Kidney glomerular epithelial cell (primary cell): ENCODE measurements around the gene KRT79.
"Not testable (repeated sequence)": the region's sequence is repeated elsewhere in the genome, so short reads cannot be mapped to it uniquely, and the experiment has no call there.

Experiments used
- DNase-seq: peaks from one replicate; lab custom pipeline; 2025; lab: John Stamatoyannopoulos, UW

Gene KRT79

GRCh38 chr12:52806821-52807543 lies 27.1 kb downstream of the KRT79 start:
- DNase-seq = no peak

DNA sequence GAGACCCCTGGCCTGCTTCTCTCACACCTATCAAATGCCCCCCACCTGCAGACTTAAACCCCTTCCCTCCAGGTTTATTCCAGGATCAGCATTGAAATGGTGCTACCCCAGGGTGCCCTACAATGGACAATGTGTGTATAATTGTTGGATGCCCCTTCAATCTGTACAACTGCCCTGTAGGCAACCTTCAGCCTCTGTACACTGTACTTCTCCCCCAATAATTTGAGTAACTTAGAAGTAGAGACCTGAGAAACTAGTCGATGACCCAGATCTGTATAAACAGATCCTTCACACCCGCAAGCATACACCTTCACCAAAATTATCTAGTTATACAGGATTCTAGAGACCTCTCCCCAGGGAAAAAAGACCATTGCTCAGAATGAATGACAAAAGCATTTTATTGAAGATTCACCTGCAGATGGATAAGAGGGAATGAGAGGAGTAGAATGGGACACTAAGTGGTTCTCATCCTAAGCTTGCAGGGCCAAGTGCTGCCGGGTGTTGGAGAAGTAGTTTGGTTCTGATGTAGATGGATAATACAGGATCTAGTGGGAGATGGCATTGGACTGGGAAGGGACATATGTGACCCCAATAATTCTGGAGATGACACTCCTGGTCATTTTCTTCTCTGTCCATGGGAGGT lies 27.8 kb downstream of the KRT79 start:
- DNase-seq = no peak

DNA sequence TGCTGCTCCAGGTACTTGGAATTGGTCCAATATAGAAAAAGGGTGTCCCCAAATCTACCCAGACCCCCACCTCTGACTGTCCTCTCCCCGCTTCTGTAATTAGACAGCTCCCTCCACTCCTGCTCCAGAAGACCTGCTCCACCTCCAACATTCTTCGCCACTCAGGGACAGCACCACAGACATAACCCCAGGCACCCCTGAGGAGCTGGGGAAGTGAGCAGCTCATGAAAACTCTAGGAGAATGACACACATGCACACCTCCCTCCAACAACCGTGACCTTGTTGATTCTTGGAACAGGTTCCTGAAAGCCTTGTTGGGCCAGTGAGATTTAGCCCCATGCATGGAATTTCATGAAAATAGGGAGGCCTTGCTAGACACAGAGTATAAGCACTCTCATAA lies 28.4 kb downstream of the KRT79 start:
- DNase-seq = no peak

DNA sequence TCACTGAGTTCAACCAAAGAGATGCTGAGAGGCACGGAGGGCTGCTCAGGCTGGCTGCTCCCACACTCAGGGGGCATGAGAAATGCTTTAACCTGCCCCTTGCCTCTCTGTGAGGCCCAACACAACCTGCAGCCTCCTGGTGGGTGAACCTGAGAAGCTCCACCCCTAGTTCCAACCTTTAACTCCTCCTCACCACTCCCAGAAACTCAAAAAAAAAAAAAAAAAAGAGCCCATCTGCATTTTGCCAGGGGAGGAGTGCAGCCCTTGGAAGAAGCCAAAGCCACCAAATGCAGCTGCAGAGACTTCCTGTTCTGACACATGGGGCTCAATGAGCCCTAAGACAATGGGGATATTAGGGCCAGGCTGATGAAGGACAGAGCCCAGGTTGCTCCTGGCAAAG lies 29.1 kb downstream of the KRT79 start:
- DNase-seq = no peak

- DNase-seq = no peak
These were observed 31.7 kb downstream of the KRT79 start for GRCh38 chr12:52802442-52802841.

- no peak for DNase-seq
These were observed 32.3 kb downstream of the KRT79 start for GRCh38 chr12:52801773-52802172.

DNA sequence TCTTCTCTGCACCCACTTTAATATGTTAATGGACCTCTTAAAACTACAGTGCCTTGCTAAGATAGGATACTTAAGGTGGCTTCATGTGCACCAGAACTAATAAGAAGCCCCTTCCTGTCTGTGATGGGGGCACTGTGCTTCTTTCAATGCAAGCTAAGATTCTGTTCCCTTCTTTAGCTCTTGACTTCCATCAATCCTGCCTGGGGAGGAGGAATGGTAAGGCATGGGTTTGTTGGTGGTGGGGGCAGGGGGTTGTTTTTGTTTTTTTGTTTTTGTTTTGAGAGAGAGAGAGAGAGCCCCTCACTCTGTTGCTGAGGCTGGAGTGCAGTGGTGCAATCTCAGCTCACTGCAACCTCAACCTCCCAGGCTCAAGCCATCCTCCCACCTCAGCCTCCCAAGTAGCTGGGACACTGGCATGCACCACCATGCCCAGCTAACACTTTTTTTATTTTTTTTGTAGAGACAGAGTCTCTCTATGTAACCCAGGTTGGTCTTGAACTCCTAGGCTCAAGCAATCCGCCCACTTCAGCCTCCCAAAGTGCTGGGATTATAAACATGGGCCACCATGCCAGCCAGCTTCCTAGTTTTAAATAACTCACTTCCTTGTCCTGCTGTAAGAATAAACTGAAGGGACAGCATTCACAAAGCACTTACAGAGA lies 33.7 kb downstream of the KRT79 start:
- DNase-seq = no peak

- DNase-seq = no peak
These were observed 34.5 kb downstream of the KRT79 start for GRCh38 chr12:52799505-52800211.

GRCh38 chr12:52798671-52799504 lies 35.2 kb downstream of the KRT79 start:
- peak; percentile 93 for DNase-seq

GRCh38 chr12:52798003-52798670 lies 36.0 kb downstream of the KRT79 start:
- peak; percentile 84 for DNase-seq

DNA sequence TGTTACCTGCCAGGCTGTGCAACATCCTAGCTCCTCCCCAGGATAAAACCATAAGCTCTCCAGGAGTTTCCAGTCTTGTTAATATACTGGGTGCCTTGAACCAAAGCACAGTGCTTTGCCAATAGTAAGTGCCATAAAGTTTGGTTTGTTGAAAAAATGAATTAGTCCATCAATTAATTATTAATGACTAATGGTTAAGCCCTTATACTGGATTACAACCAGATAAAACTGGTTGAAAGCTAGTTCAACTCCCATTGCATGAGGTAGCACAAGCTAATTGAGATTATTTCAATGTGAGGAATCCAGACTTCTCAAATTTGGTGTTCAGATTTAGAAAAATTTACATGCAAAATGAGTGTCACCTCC lies 36.6 kb downstream of the KRT79 start:
- DNase-seq = no peak

DNA sequence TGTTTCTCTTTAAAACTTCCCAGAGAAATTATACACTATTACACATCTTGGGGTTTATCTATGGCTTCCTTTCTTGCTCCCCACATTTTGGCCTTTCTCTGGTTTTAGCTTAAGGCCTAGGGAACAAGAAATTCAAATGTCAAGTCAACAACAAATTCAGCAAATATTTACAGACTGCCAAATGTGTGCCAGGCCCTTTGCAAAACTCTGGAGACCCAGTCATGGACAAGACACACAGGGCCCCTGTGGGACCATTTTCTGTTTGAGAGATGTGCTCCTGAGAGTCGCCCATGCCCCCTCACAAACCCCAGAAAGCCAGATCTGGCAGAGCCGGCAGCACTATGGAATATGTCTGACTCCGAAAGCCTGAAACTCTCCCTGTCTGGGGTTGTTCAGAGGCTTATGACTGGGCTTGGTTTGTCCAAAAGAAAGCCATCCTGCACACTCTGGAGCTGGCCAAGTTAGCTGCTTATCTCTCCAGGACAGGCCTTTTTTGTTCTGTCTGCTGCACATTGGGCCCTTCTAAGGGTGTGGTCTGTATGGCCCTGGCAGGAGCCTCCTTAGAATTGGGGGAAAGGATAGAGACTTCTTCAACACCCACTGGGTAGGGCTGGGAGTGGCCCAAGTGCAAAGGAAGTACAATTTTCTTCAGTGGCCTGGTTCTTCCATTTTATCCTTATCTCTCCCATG lies 37.1 kb downstream of the KRT79 start:
- DNase-seq = no peak

DNA sequence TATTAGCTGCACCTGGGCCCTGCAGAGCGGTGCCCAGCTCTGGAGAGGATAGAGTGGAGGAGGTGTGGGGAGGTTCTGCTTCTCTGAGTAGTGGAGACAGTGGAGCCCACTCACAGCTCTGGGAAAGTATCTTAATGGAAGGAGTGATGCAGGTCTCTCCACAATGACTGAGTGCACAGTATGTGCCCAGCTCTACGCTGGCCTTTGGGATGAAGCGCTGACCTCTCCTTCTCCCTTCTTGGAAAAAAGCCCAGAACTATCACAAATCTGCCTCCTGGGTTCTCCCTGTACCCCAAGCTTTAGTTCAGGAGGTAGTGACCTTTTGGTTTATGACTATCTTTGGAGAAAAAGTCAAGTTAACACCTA lies 37.7 kb downstream of the KRT79 start:
- no peak for DNase-seq

- DNase-seq = no peak
These were observed 38.2 kb downstream of the KRT79 start, which contains the start of gene KRT3 for GRCh38 chr12:52795694-52796428. Gene KRT3, minus strand, starts transcription at chr12:52796117. Its CDS starts 75 bp downstream, at chr12:52796042.

- DNase-seq = not testable (repeated sequence)
These were observed 38.8 kb downstream of the KRT79 start for GRCh38 chr12:52795332-52795674.

GRCh38 chr12:52794479-52795331 lies 39.4 kb downstream of the KRT79 start:
- peak; percentile 36 for DNase-seq

GRCh38 chr12:52792185-52793029 lies 41.7 kb downstream of the KRT79 start:
- DNase-seq = no peak
